GM12864 (cell line): ENCODE data around the gene GLB1L2.

Experiments
- DNase-seq: peaks from one replicate; pipeline ENCODE4 v3.0.0-alpha.2; 2011; ENCODE audit warnings: low read depth
- H3K4me3 ChIP-seq: 2 replicates; pipeline ENCODE4 v1.5.1; 2011; ENCODE audit warnings: mild to moderate bottlenecking, low read depth, low read length, control low read depth
- CTCF ChIP-seq: IDR thresholded peaks from 2 replicates; pipeline ENCODE4 v1.5.1; 2011; ENCODE audit warnings: low read depth, mild to moderate bottlenecking, moderate library complexity, low read length, control low read depth, inconsistent platforms; ENCODE audit errors: missing control alignments

GLB1L2 gene

GRCh38 chr11:134404575-134405341 lies 73.0 kb downstream of the GLB1L2 start:
- no peak for DNase-seq

GRCh38 chr11:134405436-134405835 lies 73.6 kb downstream of the GLB1L2 start:
- H3K4me3 ChIP-seq, result no peak overlapping the region
- DNase-seq, result no peak
- no peak for TF ChIP-seq CTCF

More at GRCh38 chr11:134404575-134405341, 73.0 kb downstream of the GLB1L2 start:
- TF ChIP-seq CTCF, result no peak
- H3K4me3 ChIP-seq, result no peak overlapping the region

- no peak for DNase-seq
- H3K4me3 ChIP-seq, result no peak overlapping the region
- TF ChIP-seq CTCF, result no peak
These were observed 74.1 kb downstream of the GLB1L2 start for GRCh38 chr11:134405841-134406240.

- no peak overlapping the region for H3K4me3 ChIP-seq
- TF ChIP-seq CTCF, result no peak
- no peak for DNase-seq
These were observed 74.7 kb downstream of the GLB1L2 start for GRCh38 chr11:134406264-134407185.

GRCh38 chr11:134407321-134407828 lies 75.6 kb downstream of the GLB1L2 start:
- TF ChIP-seq CTCF, result no peak
- DNase-seq, result no peak

GRCh38 chr11:134407923-134408322 lies 76.1 kb downstream of the GLB1L2 start:
- no peak overlapping the region for H3K4me3 ChIP-seq
- DNase-seq, result no peak
- TF ChIP-seq CTCF, result no peak

More at GRCh38 chr11:134407321-134407828, 75.6 kb downstream of the GLB1L2 start:
- no peak overlapping the region for H3K4me3 ChIP-seq
